NCI-H1417 treated with DMSO at 0.1 percent for 48 hours (cell line): ENCODE results near the gene PADI2.

ENCODE experiments used
- DNase-seq: peaks from one replicate; lab custom pipeline; 2025; lab: John Stamatoyannopoulos, UW

The PADI2 gene

DNA sequence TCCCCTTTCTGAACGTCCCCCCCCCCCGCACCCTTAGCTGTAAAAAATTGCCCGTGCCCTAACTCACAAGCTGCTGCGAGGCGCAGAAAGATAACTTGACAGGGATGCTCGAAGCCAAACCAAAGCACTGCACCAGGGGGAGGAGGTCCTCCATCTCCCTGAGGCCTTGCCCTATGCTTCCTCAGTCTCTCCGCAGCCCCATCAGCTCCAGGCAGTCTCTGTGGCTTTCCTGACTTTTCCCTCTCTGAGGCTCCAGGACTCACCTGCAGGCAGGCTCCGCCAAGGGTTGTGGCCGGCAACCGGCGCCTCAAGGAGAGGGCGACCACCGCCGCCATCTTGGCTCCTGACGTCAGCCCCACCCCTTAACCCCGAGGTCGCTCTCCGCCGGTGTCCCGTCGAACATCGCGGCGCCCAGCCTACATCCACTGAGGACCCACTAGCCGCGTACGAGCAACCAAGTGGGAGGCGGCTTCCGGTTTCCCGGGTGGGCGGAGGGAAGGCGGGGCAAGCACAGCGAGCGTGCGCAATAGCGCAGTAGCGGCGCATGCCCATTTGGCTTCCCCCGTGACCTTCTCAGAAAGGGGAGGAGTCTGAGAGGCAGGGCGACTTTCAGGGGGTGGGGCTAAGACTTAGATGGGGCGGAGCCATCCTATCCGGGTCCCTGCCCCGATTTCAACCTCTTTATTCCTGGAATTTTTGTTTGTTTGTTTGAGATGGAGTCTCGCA is 65.4 kb downstream of the PADI2 start, which contains the start of gene SDHB:
TSS of gene SDHB (minus strand) at position 348 of the 726 bp plus-strand sequence. CDS start at position 335, 13 bp downstream.
- DNase-seq = peak; percentile 82

DNA sequence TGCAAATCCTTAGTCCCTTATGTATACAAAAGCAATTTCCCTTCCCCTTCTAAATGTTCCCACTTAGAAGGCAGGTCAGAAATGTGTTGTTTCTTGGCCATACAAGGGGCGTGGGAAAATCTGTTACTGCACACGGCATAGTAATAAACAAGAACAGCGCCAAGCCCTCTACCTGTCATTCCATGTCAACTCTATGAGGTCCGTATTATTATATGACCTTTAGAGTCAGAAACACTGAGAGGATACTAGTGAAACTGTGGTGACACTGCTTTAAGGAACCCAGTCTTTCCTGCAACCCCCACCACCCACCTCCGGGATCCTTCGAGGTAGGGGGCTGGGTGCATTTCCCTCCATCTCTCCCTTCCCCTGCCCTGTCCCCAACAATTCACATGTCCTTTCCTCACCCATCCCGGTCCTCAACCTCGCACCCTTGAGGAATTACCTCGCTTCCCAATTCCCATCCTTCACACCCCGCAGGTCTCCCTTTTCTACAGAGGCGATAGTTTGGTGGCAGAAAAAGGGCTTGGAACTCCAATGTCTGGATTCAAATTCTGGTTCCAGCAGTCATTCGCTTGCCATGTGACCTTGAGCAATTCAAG is 66.1 kb downstream of the PADI2 start:
- DNase-seq = no peak

DNA sequence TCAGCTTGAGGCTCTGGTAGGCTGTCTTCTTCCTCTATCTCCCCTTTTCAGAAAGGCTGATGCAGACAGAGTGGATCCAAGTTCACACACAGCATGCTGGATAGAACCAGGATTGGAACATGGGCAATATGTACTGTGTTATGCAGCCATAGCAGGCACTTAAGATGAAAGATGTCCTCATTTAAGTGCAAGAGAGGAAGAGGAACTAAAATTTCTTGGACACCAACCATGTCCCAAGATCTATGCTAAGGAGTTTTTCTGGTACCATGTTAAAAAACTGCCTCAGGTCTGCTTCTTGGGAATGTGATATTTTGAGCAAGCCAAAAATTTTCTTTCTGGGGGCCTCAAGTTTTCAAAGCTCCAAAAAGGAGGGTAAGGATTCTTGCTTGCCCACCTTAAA is 66.6 kb downstream of the PADI2 start:
- no peak for DNase-seq

DNA sequence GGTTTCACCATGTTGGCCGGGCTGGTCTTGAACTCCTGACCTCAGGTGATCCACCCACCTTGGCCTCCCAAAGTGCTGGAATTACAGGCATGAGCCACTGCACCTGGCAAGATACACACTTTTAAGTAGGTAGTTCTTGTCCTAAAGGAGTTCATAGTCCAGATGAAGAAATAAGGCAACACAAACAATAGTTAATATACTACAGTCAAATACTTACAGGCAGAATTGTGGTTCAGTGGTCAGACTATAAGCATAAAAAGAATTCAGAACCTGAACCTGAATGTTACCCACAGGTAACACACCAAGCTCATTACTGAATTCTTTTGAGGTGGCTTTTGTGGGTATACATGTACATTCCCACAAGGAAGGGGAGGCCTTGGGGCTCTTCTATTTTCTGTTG is 67.2 kb downstream of the PADI2 start:
- no peak for DNase-seq

DNA sequence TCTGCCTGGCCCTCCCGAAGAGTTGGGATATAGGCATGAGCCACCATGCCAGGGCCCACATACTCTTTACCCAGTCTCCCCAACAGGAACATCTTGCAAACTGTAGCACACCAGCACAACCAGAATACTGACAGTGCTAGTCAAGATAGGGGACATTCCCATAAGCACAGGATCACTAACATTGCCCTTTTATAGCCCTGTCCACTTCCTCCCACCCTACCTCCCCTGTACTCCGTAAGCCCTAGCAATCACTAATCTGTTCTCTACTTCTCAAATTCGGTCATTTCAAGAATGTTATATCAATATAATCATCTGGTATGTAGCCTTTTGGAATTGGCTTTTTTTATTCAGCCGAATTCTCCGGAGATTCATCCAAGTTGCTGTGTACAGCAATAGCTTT is 71.3 kb downstream of the PADI2 start:
- no peak for DNase-seq

DNA sequence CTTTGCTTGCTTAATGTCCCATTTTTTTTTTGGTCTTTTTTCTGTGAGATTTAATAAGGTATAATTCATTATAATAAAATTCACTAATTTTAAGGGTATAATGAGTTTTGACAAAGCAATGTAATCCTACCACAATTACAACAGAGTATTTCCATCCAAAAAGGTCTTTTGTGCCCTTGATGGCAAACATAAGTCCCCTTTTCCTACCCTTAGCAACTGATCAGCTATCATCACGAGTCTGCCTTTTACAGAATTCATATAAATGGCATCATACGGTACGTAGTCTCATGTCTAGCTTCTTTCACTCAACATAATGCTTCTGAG is 73.0 kb downstream of the PADI2 start:
- DNase-seq = no peak

DNA sequence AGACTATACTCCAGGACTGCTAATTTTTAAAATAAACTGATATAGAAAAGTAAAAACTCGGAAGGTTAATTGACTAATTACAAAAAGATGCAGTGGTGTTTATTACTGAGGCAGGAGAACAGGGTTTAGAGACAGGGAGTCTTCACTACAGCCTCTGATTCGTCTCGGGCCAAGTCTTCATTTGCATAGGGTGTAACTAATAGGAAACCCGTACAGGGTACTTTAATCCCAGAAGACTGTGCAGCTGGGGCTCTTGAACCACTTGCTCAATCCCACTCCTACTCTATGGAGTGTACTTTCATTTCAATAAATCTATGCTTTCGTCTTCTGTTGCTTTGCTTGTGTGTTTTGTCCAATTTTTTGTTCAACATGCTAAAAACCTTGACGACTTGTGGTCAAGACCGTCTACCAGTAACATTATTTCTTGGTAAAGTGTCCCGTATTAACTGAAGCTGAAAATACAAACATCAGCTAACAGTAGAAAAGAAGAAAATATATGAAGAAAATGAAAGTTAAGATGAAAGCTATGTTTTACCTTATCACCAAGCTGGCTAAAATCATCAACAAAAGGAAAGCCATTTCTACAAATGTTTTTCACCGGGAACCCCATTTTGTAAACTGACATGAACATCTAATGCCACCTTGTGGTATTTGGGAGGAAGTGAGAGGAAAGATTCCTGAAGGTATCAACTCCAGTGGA is 73.5 kb downstream of the PADI2 start:
- no peak for DNase-seq

DNA sequence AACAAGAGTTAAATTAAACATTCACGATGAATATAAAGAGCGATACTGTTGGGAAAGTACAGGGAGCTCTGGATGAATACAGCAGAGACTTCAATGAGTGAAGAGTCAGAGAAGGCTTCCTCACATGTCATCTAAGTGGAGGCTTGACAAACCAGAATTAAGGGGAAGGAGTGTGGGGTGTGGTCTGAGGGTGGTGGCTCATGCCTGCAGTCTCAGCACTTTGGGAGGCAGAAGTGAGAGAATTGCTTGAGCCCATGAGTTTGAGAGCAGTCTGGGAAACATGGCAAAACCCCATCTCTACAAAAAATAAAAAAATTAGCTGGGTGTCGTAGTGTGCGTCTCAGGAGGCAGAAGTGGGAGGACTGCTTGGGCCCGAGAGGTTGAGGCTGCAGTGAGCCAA is 74.1 kb downstream of the PADI2 start:
- DNase-seq = no peak

DNA sequence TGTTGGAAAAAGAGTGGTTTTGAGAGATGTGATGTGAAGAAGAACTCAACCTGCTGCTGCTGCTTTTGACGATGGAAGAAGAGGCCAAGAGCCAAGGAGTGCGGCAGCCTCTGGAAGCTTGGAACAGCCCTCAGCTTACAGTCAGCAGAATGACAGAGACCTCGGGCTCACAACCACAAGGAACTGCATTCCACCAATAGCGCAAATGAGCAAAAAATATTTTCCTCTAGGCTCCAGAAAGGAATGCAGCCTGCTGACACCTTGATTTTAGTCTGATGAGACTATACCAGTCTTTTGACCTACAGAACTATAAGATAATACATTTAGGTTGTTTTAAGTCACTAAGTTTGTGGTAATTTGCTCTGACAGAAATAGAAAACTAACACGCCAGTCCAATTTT is 75.6 kb downstream of the PADI2 start:
- no peak for DNase-seq

DNA sequence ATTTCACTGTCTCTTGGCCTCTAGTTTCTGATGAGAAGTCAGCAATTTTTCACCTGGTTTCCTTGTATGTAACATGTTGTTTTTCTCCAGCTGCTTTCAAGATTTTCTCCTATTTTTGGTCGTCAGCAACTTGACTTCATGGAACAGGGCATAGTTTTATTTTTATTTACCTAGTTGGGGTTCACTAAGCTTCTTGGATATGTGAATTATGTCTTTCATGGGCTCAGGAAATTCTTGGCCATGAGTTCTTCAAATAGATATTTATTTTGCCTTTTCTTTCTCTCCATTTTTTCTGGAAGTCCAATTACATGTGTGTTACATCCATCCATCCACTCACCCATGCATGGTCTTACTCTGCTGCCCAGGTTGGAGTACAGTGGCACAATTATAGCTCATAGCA is 79.1 kb downstream of the PADI2 start:
- DNase-seq = no peak

DNA sequence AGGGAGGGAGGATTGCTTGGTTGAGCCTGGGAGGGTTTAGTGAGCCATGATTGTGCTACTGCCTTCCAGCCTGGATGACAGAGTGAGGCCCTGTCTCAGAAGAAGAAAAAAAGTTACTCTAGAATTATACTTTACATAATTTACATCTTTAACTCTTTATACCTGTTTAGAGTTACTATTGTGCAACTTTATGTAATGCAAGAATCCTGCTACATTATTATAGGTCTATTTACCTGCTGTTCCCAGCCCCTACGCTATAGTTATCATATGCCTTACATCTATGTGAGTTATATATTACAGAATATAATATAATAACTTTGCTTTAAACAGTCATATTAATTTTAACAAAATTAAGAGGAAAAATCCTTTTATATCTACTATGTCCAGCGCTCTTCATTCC is 79.7 kb downstream of the PADI2 start:
- no peak for DNase-seq

DNA sequence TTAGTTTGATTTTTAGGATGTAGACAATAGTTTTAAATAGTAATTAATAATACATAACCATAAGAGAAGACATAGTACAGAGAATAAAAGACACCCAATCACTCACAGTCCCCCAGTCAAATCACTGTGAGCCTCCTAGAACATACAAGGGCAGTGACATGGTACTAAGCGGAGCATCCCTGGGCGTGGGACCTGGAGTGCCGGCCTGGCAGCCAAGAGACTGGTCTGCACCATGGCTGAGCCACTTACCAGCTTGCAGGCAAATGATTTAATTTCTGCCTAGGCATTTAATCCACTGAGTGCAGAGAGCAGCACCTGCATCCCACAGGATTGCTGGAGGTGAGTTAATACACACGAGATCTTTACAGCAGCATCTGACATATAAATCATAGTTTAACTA is 85.8 kb downstream of the PADI2 start:
- DNase-seq = no peak

DNA sequence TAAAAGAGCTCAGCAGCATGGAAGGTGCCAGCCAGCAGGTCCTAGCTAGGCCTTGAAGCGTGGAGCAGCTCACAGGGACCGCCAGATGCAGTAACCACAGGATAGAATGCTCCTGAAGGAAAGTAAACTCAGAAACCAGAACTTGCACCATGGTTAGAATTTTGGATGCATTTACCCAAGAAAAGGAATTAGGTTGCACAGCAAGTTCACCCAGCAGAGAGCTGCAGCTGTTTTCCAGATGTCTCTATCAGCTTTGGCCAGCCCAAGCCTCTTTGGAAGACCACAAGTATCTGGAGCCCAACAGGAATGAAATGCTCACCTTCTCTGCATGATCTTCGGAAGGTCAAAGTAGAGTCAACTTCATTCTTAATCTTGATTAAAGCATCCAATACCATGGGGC is 86.5 kb downstream of the PADI2 start:
- no peak for DNase-seq

DNA sequence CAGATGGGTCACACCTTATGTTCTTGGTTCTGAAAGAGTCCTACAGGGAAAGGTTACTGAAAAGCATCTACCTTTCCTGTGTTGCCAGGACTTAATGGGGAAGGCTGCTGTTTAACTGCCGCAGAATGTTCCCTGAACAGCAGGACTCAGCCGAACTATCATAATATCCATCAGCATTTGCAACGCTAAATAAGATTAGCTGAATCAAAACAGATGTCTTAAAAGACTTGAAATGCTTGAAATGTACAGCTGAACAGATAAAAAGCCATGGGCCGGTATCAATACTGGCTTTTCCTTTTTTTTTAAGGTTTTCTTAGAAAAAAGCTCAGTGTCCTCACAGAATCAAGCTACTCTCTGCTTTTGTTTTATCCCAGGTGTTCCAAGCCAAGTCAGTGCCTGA is 87.8 kb downstream of the PADI2 start:
- DNase-seq = no peak

DNA sequence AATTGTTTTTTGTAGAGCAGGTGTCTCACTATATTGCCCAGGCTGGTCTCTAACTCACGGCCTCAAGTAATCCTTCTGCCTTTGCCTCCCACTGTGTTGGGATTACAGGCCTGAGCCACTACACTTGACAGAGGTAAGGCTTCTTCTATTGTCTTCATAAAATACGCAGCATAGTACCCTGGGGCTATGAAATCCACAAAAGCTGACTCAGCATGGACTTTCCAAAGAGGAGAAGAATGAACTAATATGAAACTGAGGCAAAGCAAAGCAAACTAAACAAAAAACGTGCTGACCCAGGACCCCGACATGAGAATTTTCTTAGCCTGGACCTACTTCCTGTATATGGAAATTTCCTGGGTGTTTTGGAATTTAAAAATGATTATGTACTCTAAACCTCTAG is 89.0 kb downstream of the PADI2 start:
- no peak for DNase-seq

DNA sequence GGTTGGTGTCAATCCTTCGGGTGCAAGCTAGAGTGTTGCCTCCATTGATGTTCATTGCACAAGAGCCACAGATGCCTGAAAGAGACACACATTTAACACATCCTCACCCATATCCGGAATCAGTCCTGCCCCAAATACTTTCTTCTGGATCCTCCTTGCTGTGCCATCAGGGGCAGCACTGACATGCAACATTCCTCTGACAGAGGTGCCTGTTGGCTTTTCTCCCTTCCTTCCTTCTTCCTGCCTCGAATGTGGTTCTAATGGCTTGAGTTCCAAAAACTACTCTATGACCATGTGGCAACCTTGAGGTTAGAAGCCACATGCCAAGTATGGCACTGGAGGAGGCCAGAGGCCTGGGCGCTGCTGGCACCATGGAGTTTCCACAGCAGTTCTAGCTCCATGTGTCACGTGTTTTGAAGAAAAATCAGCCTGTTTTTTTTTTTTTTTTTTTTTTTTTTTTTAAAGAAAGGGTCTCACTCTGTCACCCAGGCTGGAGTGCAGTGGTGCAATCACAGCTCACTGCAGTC is 90.5 kb downstream of the PADI2 start:
- no peak for DNase-seq

DNA sequence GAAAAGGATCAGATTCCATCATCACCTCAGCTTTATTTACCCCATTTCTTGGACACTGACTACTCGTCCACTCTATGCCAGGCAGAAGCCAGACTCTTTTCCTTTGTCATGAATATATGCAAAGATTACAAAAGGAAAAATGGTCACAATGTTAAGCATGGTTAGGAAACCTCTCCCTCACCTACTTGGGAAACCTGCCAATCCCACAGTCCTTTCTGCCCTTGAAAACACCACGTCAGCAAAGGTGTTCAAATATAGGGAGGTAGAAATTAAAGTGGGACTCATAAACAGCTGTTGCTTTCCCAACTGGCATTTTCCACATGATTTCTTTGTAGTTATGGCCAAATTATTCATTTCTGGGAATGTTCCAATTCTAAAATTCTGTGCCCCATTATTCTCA is 91.4 kb downstream of the PADI2 start:
- no peak for DNase-seq

DNA sequence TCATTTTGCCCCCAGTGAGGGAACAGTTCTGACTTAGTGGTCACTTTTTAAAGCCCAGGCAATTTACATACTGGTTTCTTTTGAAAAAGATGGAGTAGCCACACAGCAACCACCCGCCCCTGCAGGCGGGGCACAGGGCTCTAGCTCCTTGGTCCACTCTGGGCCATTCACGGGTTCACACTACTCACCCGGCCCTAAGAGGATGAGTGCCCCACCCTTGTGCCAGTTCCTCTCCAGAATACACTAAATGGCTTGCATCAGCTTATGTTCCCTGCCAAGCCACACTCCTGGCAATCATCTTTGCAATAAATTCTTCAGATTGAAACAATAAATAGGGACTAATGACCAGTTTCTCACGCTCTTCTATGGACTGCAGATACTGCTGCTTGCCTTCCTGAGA is 91.8 kb downstream of the PADI2 start:
- no peak for DNase-seq

DNA sequence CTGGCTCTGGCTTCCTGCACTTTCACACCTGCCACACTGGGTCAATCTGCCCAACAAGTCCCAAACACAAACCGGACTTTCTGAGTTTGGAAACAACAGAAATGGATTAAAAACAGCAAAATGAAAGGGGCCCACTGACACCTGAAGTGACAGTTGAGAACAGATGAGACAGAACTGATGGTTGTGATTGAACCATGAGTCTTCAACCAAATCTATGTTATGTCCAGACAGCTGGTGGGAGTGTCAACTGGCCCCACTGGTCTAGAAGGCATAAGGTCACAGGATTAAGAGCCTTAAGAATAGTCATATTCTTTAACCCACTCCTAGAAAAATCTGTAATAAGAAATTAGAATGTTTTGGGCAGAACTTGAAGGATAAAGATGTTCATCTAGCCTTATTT is 94.5 kb downstream of the PADI2 start:
- DNase-seq = no peak

DNA sequence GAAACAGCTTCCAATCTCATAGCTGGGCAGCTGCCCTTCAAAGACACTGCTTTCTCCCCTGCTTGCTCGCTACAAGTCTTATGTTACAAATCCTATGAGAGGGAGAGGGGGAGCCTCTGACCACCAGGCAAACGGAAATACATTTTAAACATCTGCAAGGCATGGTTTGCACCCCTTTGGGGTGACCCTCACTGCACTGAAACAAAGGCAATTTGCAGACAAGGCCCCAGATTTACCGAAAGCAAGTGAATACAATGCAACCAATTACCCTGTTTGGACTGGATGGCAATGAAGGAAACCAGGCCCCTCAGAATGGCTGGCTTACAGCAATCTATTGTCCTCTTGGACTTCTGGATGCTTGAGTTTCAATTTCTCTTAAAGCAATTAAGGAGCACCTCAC is 95.7 kb downstream of the PADI2 start:
- DNase-seq = no peak

DNA sequence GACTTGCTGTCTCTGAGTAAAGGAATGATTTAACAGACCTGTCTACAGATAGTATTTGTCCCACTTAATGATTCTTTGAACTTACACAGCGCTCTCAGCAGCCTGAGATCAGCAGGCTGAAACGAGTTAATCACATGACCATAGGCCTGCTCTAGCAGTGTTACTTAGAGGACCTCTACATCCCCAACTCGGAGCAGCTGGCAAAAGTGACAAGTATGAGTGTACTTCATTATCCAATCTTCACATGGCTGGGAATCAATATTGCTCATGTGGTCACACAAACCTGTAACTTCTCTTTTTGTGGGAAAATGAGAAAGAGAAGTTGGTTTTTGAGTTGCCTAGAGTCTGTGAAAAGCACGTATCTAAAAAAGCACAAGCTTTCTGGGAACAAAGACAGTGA is 96.1 kb downstream of the PADI2 start:
- DNase-seq = no peak

DNA sequence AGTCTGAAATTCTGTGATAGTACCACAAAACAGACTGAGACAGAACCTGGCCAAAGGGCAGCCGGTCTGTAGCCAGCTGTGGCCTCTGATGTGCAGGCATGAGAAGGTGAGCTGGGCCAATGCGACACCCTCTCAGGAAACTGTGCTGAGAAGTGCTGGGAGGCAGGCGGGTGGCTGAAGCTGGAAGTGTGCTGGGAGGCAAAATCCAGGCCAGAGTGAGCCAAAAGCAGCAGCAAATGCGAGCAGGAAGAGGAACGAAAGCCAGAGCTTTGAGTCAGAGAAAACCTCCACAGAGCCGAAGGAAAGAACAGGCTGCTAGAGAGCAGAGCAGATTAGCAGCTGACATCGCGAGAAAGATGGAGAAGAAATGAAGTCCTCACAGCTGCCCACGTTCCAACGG is 97.4 kb downstream of the PADI2 start:
- DNase-seq = no peak

DNA sequence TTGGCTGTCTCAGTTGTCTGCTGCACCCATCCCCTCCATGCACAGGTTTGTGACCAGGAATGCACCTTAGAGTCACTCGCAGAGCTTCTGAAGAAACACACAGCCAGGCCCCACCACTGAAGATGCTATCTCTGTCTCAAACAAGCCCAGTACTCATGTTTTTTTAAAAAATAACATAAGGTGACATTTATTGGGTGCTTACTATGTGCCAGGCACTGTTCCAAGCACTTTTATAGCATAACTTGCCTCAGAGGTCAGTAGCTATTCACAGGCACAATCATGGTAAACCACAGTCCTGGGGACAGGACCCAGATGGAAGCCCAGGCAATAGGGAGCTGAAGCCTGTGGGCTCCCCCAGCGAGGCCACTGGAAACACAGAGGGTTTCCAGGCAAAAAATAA is 98.7 kb downstream of the PADI2 start:
- no peak for DNase-seq
